DND-41 (cell line): Measurements from ENCODE around the gene SMIM1.

ENCODE experiments used
- CTCF ChIP-seq: IDR thresholded peaks from 2 replicates; pipeline ENCODE4 v1.5.1; 2012; ENCODE audit warnings: borderline replicate concordance, low read length, moderate library complexity, mild to moderate bottlenecking; ENCODE audit not compliant: poor library complexity, severe bottlenecking; ENCODE audit errors: extremely low read depth
- EZH2 ChIP-seq: IDR thresholded peaks from 3 replicates; pipeline ENCODE4 v1.6.1; 2012; ENCODE audit warnings: borderline replicate concordance, low read depth, mild to moderate bottlenecking, moderate library complexity, low read length, inconsistent platforms; ENCODE audit not compliant: severe bottlenecking

- TF ChIP-seq EZH2 (no peak), CTCF (no peak)
These were observed 37.1 kb downstream of the SMIM1 start for GRCh38 chr1:3809680-3810079.
